K562 (cell line): ENCODE data around the gene CFAP53. TPM values are rescaled to one million over a fixed set of nuclear protein-coding genes. Genes with fewer than 3 reads are reported as not detected.
A peak's percentile ranks its signal among the peaks of the same experiment; 100 is the strongest.

Experiments used
- CHD4 ChIP-seq: fragments of 200-600 bp; sonication (generic); IDR thresholded peaks from 3 replicates; pipeline ENCODE4 v1.6.1; 2012; ENCODE audit warnings: low read depth, mild to moderate bottlenecking, mixed read lengths, low read length, inconsistent platforms; ENCODE audit not compliant: insufficient read depth, insufficient replicate concordance, poor library complexity, severe bottlenecking
- ETS2 ChIP-seq: IDR thresholded peaks from 2 replicates; pipeline ENCODE4 v1.6.1; 2016; ENCODE audit warnings: borderline replicate concordance, missing genetic modification characterization, mild to moderate bottlenecking, moderate library complexity, missing compliant biosample characterization; ENCODE audit not compliant: poor library complexity, severe bottlenecking
- GATA2 ChIP-seq: sonication (generic); formaldehyde crosslinking; IDR thresholded peaks from 2 replicates; pipeline ENCODE4 v1.4.0; 2020; ENCODE audit warnings: mild to moderate bottlenecking, missing genetic modification reagents
- HMG20B ChIP-seq: fragments of 250-450 bp; sonication (Bioruptor Pico); IDR thresholded peaks from 2 replicates; pipeline ENCODE4 v1.5.0; 2021; ENCODE audit warnings: mild to moderate bottlenecking
- HNRNPL ChIP-seq: fragments of 200-400 bp; formaldehyde crosslinking; IDR thresholded peaks from 2 replicates; pipeline ENCODE4 v1.6.1; 2017; ENCODE audit warnings: low read depth, mild to moderate bottlenecking, low read length
- NCOA1 ChIP-seq: fragments of 450-650 bp; IDR thresholded peaks from 2 replicates; pipeline ENCODE4 v1.6.1; 2016; ENCODE audit warnings: low read depth
- RBM39 ChIP-seq: fragments of 200-400 bp; formaldehyde crosslinking; optimal IDR thresholded peaks from 2 replicates; pipeline ENCODE3; 2018; ENCODE audit warnings: low read depth, low read length
- RUNX1 ChIP-seq: sonication (generic); IDR thresholded peaks from 2 replicates; pipeline ENCODE4 v1.6.1; 2016; ENCODE audit warnings: antibody characterized with exemption, low read depth
- TBL1XR1 ChIP-seq, 2 experiments: IDR thresholded peaks; 2 replicates each; pipeline ENCODE4 v1.6.1; 2012; ENCODE audit warnings: improper control_type of control experiment in 2 of 2, low read length in 2 of 2, mild to moderate bottlenecking in 1 of 2
- TRIM28 ChIP-seq: fragments of 450-650 bp; IDR thresholded peaks from 2 replicates; pipeline ENCODE4 v1.6.1; 2017
- ZNF436 ChIP-seq: fragments of 250-450, 450-650 bp; sonication (Bioruptor Pico); formaldehyde crosslinking; IDR thresholded peaks from 2 replicates; pipeline ENCODE4 v1.7.0; 2020; ENCODE audit warnings: mild to moderate bottlenecking
- polyA plus RNA-seq, 8 experiments: library from polyadenylated mRNA; depleted of rRNA in 4 of 8; stranded (reverse) in 5 of 8; unstranded in 3 of 8; fragments of >200 nt; fragmentation: Nextera tagmentation in 2 of 8; fragmentation: Illumina TruSeq in 1 of 8; extraction: Ambion mirVana in 2 of 8; extraction: Trizol in 1 of 8; gene quantifications; 2 replicates each; pipeline versions ENCODE4 v1.2.1 to v1.2.3, GENCODE V29; 2011 to 2014; ENCODE audit warnings: inconsistent platforms in 1 of 8, missing spikeins in 1 of 8
- total RNA-seq, 7 experiments: library from RNA; depleted of rRNA in 6 of 7; stranded (reverse); fragments of >200 nt in 6 of 7; fragmentation: Illumina TruSeq in 2 of 7; extraction: Trizol in 2 of 7; gene quantifications; 2 replicates each; pipeline versions ENCODE4 v1.2.1 to v1.2.3, GENCODE V29; 2011 to 2021; ENCODE audit warnings: low replicate concordance in 1 of 7
- TF ChIP-seq, protein P1 (sequence below): IDR thresholded peaks from 2 replicates; pipeline ENCODE4 v1.6.1; 2012; ENCODE audit warnings: low read depth, low read length, improper control_type of control experiment, borderline replicate concordance
- TF ChIP-seq, protein P2 (sequence below), 2 experiments: fragments of 450-650 bp in 1 of 2; sonication (generic) in 1 of 2; formaldehyde crosslinking in 1 of 2; IDR thresholded peaks; 2 replicates each; pipeline versions ENCODE4 v1.7.1 to v1.9.0; 2016 to 2022; ENCODE audit warnings: inconsistent platforms in 1 of 2, mild to moderate bottlenecking in 1 of 2, missing genetic modification reagents in 1 of 2
- TF ChIP-seq, protein P3 (sequence below): sonication (generic); formaldehyde crosslinking; IDR thresholded peaks from 2 replicates; pipeline ENCODE4 v1.8.1; 2023; ENCODE audit warnings: mild to moderate bottlenecking, missing genetic modification reagents

Gene CFAP53
- total and polyA plus RNA-seq, 9 of the 15 experiments (the other 6 are each of a cell fraction or from before 2014, with no cell fraction given): 0.21 to 1.9 (median 1.2) TPM

DNA sequence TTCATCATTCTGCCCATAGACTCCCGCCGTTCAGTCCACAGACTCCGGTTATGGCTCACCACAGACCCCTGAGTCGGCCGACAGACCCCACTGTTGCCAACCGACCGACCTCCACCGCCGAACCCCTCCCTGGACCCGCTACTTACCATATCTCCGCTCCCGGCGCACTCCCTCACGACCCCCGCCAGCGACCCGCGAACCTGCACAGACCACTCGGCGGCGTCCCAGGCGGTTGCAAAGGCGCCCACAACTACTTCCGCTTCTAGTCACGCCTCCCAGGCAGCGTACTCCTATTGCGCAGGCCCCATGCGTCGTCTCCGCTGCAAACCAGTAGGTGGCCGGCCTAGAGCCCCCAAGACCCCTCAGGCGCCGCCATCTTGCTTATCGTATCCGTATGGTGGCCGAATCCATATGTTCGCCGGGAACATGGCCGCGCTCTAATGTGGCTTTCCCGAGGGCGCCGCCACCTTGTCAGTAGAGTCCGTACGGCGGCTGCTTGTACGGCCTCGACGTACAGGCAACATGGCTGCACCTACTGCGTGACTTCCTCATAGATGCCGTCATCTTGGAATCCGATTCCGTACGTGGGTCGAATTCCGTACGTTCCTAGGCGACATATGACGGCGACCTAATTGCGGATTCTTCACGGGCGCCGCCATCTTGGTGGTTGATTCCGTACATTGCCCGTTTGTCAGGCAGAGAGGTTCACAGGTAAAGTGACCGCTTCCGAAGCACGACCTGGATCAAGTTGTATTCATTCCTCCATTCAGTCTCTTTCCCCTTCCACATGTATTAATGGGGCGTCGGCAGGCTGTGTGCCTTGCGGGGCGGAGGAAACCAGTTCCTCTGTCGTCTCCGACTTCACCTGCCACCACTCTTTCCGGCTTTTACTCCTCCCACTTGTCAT, 21.4 kb upstream of the CFAP53 start, which contains the start of gene CXXC1 (continued):
- TF ChIP-seq TRIM28: no peak
- TF ChIP-seq, protein P1, sequence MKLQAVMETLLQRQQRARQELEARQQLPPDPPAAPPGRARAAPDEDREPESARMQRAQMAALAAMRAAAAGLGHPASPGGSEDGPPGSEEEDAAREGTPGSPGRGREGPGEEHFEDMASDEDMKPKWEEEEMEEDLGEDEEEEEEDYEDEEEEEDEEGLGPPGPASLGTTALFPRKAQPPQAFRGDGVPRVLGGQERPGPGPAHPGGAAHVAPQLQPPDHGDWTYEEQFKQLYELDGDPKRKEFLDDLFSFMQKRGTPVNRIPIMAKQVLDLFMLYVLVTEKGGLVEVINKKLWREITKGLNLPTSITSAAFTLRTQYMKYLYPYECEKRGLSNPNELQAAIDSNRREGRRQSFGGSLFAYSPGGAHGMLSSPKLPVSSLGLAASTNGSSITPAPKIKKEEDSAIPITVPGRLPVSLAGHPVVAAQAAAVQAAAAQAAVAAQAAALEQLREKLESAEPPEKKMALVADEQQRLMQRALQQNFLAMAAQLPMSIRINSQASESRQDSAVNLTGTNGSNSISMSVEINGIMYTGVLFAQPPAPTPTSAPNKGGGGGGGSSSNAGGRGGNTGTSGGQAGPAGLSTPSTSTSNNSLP: no peak; the same call in 1 of the 2 replicates
- TF ChIP-seq, protein P2, sequence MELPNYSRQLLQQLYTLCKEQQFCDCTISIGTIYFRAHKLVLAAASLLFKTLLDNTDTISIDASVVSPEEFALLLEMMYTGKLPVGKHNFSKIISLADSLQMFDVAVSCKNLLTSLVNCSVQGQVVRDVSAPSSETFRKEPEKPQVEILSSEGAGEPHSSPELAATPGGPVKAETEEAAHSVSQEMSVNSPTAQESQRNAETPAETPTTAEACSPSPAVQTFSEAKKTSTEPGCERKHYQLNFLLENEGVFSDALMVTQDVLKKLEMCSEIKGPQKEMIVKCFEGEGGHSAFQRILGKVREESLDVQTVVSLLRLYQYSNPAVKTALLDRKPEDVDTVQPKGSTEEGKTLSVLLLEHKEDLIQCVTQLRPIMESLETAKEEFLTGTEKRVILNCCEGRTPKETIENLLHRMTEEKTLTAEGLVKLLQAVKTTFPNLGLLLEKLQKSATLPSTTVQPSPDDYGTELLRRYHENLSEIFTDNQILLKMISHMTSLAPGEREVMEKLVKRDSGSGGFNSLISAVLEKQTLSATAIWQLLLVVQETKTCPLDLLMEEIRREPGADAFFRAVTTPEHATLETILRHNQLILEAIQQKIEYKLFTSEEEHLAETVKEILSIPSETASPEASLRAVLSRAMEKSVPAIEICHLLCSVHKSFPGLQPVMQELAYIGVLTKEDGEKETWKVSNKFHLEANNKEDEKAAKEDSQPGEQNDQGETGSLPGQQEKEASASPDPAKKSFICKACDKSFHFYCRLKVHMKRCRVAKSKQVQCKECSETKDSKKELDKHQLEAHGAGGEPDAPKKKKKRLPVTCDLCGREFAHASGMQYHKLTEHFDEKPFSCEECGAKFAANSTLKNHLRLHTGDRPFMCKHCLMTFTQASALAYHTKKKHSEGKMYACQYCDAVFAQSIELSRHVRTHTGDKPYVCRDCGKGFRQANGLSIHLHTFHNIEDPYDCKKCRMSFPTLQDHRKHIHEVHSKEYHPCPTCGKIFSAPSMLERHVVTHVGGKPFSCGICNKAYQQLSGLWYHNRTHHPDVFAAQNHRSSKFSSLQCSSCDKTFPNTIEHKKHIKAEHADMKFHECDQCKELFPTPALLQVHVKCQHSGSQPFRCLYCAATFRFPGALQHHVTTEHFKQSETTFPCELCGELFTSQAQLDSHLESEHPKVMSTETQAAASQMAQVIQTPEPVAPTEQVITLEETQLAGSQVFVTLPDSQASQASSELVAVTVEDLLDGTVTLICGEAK (IDR thresholded peaks at IDR 0.05): peak; percentile 80
- TF ChIP-seq, protein P2 (CRISPR knock-in tag; IDR thresholded peaks at IDR 0.05): no peak
- no peak for TF ChIP-seq RBM39
- no peak for TF ChIP-seq ZNF436 (CRISPR knock-in tag)
- no peak for TF ChIP-seq HNRNPL
- TF ChIP-seq HMG20B (CRISPR knock-in tag): no peak
- no peak for TF ChIP-seq NCOA1
- no peak for TF ChIP-seq ETS2
- TF ChIP-seq CHD4: no peak
- TF ChIP-seq, protein P3, sequence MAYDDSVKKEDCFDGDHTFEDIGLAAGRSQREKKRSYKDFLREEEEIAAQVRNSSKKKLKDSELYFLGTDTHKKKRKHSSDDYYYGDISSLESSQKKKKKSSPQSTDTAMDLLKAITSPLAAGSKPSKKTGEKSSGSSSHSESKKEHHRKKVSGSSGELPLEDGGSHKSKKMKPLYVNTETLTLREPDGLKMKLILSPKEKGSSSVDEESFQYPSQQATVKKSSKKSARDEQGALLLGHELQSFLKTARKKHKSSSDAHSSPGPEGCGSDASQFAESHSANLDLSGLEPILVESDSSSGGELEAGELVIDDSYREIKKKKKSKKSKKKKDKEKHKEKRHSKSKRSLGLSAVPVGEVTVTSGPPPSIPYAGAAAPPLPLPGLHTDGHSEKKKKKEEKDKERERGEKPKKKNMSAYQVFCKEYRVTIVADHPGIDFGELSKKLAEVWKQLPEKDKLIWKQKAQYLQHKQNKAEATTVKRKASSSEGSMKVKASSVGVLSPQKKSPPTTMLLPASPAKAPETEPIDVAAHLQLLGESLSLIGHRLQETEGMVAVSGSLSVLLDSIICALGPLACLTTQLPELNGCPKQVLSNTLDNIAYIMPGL (CRISPR knock-in tag): no peak
- TF ChIP-seq TBL1XR1 (IDR thresholded peaks at IDR 0.05; ENCODE audit: low read length in 2 of 2): peak in 1 of 2 experiments; percentile 34; a peak in 1 of 4 replicates
- no peak for TF ChIP-seq RUNX1
- TF ChIP-seq GATA2: no peak
